ENCODE measurements around the gene RNPS1. TPM values are rescaled to one million over a fixed set of nuclear protein-coding genes. Genes with fewer than 3 reads are reported as not detected.
A peak's percentile ranks its signal among the peaks of the same experiment; 100 is the strongest.

RNPS1 gene, protein sequence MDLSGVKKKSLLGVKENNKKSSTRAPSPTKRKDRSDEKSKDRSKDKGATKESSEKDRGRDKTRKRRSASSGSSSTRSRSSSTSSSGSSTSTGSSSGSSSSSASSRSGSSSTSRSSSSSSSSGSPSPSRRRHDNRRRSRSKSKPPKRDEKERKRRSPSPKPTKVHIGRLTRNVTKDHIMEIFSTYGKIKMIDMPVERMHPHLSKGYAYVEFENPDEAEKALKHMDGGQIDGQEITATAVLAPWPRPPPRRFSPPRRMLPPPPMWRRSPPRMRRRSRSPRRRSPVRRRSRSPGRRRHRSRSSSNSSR
- polyA plus RNA-seq (2011; rRNA removed) (101 and 129 TPM in 2 replicates), polyA minus RNA-seq (2011; rRNA and poly(A)+ RNA removed) (71.4 and 98.9 TPM in 2 replicates)

DNA sequence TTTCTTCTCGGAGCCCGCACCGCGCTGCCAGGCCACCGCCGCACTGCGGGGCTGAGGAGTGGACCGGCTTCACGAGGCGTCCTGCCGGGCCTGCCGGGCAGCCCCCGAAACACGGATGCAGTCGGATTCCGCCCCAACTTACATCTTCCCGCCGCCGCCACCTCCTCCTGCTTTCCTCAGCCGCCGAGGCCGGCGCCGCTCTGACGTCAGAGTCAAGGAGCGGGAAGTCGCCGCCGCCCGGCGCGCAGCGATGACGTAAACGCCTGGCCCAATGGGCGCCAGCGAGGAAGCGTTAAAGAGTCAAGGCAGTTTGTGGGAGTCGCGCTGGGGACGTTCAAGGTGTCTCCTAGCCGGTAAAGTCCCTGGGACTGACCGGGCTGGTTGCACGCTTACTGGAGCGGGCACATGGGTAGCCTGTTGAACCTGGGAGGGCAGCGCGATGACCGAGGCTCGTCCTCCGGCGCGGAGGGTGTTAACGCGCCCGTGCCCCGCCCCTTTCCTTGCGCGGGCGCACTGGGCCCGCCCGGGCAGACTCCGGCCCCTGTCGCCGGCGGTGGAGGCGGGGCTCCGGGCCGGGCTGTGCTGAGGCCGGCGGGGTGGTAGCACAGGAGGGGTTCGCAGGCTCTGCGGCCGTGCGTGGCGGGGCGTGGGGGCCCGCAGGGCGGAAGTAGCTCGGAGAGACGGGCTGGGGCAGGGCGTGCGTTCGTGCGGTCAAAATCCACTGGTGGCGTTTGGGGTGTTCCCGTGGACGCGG, at the start of gene RNPS1:
Gene RNPS1 (minus strand): TSS at position 214 of the 754 bp plus-strand sequence. CDS start 3,483 bp downstream, outside the sequence.
- POLR2A ChIA-PET: no interaction called here
- TF ChIP-seq, protein P1, sequence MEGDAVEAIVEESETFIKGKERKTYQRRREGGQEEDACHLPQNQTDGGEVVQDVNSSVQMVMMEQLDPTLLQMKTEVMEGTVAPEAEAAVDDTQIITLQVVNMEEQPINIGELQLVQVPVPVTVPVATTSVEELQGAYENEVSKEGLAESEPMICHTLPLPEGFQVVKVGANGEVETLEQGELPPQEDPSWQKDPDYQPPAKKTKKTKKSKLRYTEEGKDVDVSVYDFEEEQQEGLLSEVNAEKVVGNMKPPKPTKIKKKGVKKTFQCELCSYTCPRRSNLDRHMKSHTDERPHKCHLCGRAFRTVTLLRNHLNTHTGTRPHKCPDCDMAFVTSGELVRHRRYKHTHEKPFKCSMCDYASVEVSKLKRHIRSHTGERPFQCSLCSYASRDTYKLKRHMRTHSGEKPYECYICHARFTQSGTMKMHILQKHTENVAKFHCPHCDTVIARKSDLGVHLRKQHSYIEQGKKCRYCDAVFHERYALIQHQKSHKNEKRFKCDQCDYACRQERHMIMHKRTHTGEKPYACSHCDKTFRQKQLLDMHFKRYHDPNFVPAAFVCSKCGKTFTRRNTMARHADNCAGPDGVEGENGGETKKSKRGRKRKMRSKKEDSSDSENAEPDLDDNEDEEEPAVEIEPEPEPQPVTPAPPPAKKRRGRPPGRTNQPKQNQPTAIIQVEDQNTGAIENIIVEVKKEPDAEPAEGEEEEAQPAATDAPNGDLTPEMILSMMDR (IDR thresholded peaks at IDR 0.05; ENCODE audit: insufficient read depth, low read depth, low read length): no peak
- peak; percentile 46 for DNase-seq (ENCODE audit: low read depth)
- no peaks in the 10 kb centered on the region for H3K27me3 ChIP-seq (ENCODE audit: control insufficient read depth, insufficient read depth, low read length)
- CTCF ChIA-PET: interaction anchor here (0.6 to 0.9 kb wide), 2 partner anchors 16 to 22 kb away, joined by 3 to 4 read pairs; no protein-coding TSS in a partner anchor
- peak within 1 kb of the TSS; percentile 74 for H3K4me3 ChIP-seq (ENCODE audit: low read depth, low read length)
- peaks cover 12% of the 10 kb centered on the region for H3K36me3 ChIP-seq (ENCODE audit: control insufficient read depth, insufficient read depth, low read length)

DNA sequence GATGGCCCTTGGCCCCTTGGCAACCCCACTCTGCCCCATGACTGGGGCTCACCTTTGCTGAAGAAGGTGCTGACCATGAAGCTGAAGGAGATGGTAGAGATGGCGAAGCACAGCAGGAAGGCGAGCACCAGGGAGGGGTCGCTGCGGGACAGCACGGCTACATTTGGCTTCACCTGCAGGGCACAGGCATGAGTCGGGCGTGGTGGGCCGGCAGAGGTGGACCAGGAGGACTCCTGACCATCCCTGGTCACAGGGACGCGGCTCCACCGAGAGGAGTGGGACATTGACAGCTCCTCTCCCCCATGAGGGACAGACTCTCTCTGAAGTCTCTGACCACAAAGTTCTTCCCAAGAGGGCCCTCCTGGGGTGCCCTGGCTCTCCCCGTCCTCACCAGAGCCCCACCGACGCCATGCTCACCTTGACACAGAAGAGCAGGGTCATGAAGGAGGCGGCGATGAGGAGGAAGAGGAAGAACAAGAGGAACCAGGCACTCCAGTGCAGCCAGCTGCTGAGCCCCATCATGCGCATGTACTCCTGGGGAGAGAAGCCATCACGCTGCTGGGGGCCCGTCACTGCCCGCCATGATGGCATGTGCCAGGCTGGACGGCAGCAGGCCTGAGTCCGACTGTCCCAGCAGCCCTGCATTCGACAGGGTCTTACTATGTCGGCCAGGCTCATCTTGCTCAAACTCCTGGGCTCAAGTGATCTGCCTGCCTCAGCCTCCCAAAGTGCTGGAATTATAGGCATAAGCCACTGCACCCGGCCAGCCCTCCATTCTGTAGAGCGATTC, 49.5 kb upstream of the RNPS1 start:
- CTCF ChIA-PET: no interaction called here
- POLR2A ChIA-PET: no interaction called here
- H3K36me3 ChIP-seq (ENCODE audit: control insufficient read depth, insufficient read depth, low read length): no peaks in the 10 kb centered on the region

DNA sequence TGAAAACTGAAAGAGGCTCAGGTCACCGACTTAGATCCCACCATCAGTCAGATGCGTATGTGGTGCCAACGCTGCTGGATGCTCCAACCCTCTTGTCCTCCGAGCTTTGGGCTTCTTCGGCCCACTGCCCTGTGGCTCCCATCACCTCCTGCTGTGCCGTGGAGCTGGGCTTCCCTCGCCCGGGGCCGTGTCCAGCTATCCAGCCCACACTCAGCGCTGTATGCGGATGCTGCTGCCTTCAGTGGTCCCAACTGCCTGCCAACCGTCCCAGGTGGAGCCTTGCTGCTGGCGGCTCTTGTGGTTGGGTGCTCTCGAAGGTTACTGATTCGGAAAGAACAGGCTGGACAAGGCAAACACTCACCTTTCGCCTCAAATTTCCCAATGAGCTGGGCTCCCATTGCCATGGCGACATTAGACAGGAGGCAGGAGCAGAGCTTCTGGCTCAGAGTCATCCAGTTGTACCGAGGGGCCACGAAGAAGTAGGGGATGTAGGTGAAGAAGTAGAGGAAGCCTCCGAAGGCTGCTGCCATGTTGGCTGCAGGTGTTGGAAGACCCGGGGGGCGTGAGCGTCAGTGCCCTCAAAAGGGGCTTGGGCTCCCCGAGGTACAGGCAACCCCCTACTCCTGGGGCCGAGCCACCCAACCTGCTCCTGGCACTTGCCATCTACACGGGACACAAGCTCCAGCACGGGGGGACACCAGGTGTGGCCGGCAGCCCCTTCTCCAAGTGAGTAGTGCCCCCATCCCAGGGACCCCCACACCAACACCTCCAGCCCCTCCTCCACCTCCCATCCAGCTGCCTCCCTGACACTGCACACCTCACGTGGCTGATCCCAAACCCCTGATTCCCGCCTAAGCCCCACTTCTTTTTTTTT, 40.4 kb upstream of the RNPS1 start:
- H3K36me3 ChIP-seq (ENCODE audit: control insufficient read depth, insufficient read depth, low read length): no peaks in the 10 kb centered on the region
- ChIA-PET POLR2A (no interaction called here), CTCF (interaction anchor here (0.7 to 0.9 kb wide), 3 partner anchors 11 to 193 kb away, joined by 3 to 4 read pairs (median 3); no protein-coding TSS in a partner anchor)
- H3K4me3 ChIP-seq (ENCODE audit: low read depth, low read length): no peak overlapping the region
- TF ChIP-seq, protein P1 (IDR thresholded peaks at IDR 0.05; ENCODE audit: insufficient read depth, low read depth, low read length): no peak
- no peak for DNase-seq (ENCODE audit: low read depth)
- H3K27me3 ChIP-seq (ENCODE audit: control insufficient read depth, insufficient read depth, low read length): no peaks in the 10 kb centered on the region

More for the DNA sequence above, 49.5 kb upstream of the RNPS1 start:
- H3K27me3 ChIP-seq (ENCODE audit: control insufficient read depth, insufficient read depth, low read length): no peaks in the 10 kb centered on the region
- TF ChIP-seq, protein P1 (IDR thresholded peaks at IDR 0.05; ENCODE audit: insufficient read depth, low read depth, low read length): no peak
- H3K4me3 ChIP-seq (ENCODE audit: low read depth, low read length): no peak overlapping the region
- DNase-seq (ENCODE audit: low read depth): no peak

DNA sequence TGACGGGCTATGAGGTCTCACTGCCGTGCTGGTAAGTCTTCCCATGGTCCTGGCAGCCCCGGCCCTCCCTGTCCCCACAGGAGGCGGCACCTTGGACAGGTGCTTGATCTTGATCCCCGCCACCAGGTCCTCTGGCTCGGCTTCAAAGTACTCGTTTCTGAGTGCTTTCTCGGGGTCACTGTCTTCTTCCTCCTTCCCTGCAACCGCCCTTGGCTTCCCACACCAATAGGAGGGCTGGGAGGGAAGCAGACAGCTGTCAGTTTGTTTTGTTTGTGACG, 31.9 kb upstream of the RNPS1 start:
- POLR2A ChIA-PET: no interaction called here
- CTCF ChIA-PET: no interaction called here

More for the DNA sequence above, 31.9 kb upstream of the RNPS1 start:
- Histone ChIP-seq H3K27me3 (ENCODE audit: control insufficient read depth, insufficient read depth, low read length) (no peaks in the 10 kb centered on the region), H3K4me3 (ENCODE audit: low read depth, low read length) (no peak overlapping the region), H3K36me3 (ENCODE audit: control insufficient read depth, insufficient read depth, low read length) (no peaks in the 10 kb centered on the region)
- TF ChIP-seq, protein P1 (IDR thresholded peaks at IDR 0.05; ENCODE audit: insufficient read depth, low read depth, low read length): no peak
- no peak for DNase-seq (ENCODE audit: low read depth)

Measured in BJ (cell line).